OCI-LY3 (cell line): Measurements from ENCODE around the gene NTN4.

ENCODE experiments used
- EZH2phosphoT487 ChIP-seq: fragments of 200-600 bp; shearing (Covaris generic); IDR thresholded peaks from 2 replicates; pipeline ENCODE4 v1.6.1; 2018; ENCODE audit warnings: antibody characterized with exemption, mixed run types, low read depth
- TF ChIP-seq, protein P1 (sequence below): fragments of 200-600, 300-600 bp; sonication (generic); IDR thresholded peaks from 2 replicates; pipeline ENCODE4 v1.5.1; 2014; ENCODE audit warnings: antibody characterized with exemption, low read length, low read depth

DNA sequence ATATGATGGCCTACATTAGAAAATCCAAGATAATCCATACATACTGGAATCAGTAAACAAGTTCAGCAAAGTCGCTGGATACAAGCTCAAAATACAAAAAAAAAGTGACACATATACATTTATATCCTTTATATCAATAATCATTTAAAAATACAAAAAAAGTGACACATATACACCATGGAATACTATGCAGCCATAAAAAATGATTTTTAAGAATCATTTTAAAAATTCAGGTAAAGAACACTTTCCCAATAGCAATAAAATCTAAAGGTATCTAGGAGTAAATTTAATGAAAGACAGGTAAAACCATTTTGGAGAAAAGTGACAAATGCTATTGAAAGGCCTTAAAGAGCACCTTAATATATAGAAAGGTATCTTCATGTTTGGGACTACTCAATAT lies 111.9 kb downstream of the NTN4 start:
- TF ChIP-seq, protein P1, sequence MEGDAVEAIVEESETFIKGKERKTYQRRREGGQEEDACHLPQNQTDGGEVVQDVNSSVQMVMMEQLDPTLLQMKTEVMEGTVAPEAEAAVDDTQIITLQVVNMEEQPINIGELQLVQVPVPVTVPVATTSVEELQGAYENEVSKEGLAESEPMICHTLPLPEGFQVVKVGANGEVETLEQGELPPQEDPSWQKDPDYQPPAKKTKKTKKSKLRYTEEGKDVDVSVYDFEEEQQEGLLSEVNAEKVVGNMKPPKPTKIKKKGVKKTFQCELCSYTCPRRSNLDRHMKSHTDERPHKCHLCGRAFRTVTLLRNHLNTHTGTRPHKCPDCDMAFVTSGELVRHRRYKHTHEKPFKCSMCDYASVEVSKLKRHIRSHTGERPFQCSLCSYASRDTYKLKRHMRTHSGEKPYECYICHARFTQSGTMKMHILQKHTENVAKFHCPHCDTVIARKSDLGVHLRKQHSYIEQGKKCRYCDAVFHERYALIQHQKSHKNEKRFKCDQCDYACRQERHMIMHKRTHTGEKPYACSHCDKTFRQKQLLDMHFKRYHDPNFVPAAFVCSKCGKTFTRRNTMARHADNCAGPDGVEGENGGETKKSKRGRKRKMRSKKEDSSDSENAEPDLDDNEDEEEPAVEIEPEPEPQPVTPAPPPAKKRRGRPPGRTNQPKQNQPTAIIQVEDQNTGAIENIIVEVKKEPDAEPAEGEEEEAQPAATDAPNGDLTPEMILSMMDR, result no peak
- TF ChIP-seq EZH2phosphoT487, result no peak
